GM18498 (cell line): ENCODE measurements around the gene SHANK2.

Source experiments
- ATAC-seq: cut with Tn5 transposase; IDR thresholded peaks from one replicate; pipeline ENCODE4 v1.9.1; 2021; ENCODE audit warnings: mild to moderate bottlenecking, moderate library complexity; ENCODE audit not compliant: unreplicated experiment

SHANK2 gene

DNA sequence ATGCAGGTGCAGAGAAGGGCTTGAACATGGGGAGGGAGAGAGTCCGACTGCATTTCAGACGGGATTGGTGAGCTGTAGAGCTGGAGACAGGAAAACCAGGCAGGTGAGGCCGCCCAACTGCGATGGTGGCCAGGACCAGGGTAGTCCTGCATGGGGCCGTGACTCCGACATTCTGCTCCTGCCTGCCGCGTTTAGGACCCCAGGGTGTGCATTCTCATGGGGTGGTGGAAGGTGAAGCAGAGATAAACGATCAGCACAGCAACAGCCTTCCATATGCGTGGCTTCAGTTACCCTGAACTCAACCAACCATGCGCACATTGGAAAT, 29.3 kb downstream of the SHANK2 start:
- no peak for ATAC-seq

DNA sequence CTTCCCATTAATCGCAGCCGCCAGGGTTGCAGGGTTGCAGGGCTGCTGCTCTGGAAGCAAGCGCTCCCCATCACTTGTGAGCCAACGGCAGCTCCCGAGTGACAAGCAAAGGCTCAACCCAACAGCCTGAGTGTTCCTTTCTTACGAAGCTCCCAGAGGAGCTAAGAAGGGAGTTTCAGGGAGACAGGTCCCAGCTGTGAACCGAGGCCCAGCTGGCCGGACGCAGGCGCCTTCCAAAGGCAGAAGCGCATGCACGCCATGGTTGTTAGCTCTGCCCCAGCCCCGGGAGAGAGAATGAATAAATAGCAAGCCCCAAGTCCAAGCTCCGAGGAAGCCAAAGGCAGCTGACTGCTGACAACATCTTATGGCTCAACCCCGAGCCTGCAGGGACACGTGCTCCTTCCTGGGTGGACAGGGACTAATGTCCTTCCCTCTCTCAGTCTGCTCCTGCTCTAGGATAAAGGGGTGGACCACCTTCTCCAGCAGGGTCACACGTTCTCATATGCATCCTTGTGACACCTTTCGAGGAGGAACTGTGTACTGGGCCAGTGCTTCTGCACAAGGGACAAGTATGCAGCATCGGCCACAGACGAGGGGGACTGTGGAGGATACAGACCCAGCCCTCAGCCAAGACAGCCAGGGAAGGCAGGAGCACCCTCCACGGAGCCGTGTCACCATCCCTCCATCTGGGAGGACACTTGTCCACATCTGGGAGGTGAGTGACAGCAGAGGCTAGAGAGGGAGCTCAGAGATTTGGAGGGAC, 29.9 kb downstream of the SHANK2 start:
- ATAC-seq = no peak

DNA sequence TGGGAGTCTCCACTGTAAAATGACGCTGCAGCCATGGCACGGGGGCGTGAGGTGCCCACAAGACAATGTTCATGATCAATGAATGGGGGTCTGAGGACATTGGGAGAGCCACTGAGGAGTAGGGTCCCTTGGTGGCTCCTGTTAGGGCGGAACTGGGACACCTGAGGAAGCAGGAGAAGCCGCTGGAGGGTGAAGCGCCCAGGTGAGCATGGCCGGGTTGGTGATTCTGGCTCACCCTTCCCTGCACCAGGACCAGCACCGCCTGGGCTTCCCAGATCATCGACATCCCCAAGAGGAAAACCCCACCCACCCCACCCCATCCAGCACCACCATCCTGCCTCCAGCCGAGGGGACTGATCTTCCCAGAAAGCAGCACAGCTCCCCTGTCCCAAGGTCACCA, 30.6 kb downstream of the SHANK2 start:
- no peak for ATAC-seq

DNA sequence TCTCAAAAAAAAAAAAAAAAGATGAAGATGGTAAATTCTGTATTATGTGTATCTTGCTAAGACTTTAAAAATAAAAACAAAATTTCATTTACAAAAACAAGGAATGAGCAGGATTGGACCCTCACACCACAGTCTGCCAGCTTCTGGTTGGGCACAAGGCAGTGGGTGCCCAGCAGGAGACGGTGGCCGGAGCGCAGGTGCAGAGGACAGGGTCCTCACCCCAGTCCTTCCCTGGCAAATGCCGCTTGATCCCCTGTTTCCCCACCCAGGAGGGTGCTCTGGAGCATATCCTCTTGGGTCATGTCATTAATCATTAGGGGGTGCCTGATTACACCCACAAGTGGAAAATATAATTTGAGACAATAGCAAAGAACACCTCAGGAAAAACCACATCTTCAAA, 31.2 kb downstream of the SHANK2 start:
- no peak for ATAC-seq

DNA sequence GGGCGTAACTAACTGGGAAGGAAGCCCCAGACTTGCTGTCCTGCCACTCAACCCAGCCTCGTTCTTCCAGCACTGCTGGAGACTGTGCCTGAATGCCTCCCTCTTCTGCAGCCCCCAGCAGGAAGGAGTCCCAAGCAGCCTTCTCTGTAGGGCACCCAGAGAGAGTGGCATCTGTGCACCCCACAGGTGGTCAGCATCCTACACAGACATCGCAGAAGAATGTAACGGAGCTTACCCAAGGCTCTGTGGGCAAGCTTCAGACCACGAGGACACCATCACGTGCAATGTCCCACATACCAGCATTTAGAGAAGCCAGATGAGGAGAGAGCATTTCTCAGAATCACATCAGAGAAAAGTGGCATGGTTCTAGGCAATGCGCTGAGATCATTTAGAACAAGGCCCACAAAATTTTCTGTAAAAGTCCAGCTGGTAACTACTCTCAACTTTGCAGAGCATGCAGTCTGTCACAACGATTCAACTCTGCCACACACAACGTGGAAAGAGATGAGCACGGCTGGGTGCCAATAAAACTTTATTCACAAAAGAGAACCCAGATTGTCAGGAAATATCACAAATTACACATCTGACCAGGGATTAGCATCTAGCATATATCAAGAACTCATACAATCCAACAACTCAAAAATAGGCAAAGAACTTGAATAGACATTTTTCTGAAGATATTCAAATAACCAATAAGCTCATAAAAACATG, 33.4 kb downstream of the SHANK2 start:
- ATAC-seq = no peak

DNA sequence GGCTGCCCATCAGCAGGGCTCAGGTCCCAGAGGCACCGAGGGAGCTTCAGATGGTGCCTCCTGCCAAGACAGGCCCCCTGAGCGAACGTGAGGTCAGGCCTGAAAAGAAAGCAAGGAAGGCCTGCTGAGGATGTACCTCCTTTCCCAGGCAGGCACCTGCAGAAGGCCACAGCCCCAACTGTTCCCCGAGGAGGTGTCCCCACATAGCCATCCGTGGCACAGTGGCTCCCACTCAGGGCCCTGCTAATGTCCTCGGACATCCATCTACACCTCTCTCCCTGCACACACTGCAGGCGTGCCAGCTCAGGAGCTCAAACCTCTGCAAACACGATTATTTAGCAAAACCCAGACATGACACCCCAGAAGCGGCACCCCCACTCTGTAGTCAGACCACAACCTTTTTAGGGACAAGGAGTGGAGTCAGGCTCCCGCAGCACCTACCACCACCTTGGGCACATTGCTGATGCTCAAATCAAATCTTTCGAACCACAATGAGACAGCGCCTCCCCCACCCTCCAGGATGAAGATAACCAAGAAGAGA, 36.9 kb downstream of the SHANK2 start:
- ATAC-seq = no peak

DNA sequence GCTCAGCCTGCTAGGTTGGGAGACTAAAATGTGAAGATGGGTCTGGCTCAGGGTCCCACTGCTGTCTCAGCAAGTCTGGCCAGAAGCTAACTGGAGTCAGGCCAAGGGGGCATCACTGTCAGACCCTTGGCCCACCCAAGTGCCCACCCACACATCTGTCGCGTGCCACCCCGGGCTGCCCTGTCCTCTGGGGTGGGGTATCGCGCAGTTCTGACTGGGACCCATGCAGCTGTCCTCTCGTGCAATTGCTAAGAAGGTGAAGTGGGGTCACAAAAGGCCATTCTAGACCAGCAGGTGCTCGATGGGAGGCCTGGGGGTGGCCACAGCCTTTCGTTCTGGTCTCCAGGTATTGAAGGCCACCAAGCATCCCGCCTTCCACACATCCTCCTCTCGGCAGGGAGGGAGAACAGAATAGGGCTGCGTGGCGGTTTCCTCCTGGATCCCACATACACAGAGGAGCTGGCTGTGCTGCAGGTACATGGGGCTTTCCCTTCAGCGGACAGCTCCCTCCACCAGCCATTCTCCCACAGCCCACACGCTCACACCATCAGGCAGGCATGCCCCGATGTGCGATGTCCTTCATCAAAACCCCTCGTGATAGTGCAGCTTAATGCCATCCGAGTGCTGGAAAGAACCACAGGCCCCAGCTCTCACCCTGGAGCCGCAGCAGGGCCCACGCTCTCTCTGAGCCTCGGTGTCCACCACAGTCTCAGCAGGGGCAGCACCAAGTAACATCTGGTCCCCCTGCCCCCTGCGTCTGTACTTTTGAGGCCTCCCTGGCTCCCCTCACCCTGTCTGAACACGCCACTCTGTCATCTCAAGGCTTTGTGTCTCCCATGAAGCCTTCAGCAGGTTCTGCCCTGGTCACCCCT, 37.6 kb downstream of the SHANK2 start:
- no peak for ATAC-seq

DNA sequence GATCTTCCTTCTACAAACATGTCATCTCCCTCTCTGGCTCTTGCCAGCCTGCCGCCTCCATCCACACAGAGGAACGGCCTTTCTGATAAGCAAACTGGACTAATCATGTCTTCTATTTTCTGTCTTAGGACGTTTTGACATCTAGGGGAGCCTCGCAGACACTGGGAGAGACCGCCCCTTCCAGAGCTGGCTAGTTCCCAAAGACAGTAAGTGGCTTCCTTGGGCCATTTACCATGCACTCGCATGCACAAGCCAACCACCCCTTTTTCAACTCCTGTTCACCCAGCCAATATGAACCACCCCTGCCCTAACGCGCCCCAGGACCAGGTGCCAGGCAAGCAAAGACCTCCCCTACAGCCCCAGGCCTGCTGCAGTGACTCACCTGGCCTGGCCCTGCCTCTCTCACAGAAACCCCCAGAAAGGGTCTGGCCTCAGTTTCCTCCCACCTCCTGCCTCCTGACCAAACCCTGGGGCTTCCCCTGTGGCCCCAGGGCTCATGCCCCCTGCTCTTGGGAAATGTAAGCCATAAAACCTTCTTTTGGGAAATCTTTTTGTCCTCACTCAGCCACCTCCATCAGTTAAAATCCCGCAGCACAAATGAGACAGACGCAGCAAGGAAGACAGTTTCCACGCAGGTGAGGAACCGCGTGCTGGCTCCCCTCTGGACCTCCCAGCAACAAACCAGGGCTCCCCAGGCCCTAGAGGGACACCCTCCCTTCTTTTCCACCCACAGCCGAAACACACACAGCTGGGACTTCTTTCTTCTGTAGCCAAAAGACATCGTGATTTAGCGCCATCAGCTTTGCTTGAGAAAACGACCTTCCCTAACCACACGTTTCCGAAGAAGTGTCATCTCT, 38.5 kb downstream of the SHANK2 start:
- no peak for ATAC-seq

DNA sequence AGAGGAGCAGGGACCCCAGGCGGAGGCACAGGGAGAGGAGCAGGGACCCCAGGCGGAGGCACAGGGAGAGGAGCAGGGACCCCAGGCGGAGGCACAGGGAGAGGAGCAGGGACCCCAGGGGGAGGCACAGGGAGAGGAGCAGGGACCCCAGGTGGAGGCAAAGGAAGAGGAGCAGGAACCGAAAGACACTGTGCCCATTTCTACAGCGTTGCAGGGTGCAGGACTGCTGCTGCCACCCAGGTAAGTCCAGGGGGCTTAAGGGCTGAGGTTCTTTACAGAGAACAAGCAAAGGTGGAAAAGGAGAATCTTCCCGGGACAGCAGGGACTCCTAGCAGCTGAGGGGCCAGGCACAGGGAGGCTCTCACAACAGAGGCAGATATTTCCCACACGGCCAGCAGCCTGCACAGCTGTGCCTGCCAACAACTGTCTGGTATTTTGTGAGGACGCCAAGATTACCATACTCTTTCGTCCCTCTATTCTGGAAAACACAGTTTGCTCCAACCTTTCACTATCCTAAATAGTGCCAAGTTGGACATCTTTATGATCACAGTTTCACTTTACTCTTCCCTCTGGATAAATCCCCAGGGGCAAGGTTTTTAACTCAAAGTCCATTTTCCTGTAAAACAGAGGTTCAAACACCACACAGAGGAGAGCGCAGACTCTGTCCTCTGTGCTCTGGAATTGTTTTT, 39.4 kb downstream of the SHANK2 start:
- no peak for ATAC-seq

DNA sequence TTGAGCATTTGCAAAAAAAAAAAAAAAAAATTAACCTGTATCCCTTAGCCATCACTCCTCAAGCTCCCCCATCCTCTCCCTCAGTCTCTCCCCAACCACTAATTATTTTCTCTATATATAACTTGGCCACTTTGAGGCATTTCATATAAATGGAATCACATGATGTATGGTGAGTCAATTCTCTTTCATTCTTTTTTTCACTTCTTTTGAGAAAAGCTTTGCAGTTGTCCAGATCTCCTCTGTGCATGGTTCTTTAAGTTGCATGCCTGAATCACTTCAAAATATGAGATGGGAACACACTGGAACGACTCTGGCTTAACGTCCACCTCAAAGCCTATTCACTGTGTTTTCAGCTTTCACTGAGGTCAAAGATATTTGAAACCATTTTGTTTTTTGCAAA, 40.7 kb downstream of the SHANK2 start:
- no peak for ATAC-seq

DNA sequence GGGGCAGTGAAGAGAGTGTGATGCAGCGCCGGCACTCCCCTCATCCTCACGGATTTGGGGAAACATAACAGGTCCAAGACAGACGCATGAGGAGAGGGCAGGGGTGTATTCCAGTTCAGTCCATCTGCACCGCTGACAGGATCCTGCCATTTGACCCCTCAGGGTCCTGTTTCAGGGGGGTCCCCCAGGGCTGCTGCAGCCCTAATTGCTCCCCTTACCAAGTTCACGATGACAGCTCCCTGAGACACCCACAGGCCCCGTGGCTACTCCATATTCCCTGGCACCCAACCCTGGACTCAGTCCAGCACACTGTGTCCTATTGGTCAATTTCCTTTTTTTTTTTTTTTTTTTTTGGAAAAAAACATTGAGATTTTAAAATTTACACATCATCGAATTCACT, 41.5 kb downstream of the SHANK2 start:
- no peak for ATAC-seq

DNA sequence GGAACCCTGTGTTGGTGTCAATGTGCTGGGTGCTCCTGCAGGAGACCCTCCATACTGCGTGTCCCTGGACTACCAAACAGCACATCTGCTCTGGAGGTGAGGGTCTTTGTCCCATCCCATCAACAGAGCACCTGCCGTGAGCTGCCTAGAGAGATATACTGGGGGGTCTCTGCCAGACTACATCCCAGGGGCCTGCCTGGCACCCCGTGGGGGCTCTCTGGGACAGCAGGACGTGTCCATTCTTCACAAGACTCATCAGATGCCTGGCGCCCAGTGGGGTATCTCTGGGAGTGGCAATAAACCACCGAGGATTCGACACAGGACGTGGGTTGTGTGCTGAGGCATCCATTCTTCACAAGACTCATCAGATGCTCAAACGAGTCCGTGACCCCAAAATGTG, 42.7 kb downstream of the SHANK2 start:
- ATAC-seq = no peak

DNA sequence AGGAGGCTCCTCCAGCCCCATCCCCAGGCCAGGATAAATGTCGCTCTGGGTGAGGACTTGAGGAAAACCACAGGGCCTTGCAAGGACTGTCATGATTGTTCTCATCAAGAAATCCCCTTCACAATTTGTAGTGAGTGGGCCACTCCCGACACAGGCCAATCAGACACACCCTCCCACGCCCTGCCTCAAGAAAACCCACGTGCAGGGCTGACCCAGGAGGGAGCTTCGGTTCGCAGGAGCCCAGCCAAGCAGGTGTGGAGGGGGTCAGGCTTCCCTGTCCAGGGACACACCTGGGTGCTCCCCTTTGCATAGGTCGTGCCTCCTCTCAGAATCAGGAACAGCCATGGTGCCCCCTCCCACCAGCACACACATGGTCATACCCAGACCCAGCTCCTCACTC, 43.2 kb downstream of the SHANK2 start:
- no peak for ATAC-seq

DNA sequence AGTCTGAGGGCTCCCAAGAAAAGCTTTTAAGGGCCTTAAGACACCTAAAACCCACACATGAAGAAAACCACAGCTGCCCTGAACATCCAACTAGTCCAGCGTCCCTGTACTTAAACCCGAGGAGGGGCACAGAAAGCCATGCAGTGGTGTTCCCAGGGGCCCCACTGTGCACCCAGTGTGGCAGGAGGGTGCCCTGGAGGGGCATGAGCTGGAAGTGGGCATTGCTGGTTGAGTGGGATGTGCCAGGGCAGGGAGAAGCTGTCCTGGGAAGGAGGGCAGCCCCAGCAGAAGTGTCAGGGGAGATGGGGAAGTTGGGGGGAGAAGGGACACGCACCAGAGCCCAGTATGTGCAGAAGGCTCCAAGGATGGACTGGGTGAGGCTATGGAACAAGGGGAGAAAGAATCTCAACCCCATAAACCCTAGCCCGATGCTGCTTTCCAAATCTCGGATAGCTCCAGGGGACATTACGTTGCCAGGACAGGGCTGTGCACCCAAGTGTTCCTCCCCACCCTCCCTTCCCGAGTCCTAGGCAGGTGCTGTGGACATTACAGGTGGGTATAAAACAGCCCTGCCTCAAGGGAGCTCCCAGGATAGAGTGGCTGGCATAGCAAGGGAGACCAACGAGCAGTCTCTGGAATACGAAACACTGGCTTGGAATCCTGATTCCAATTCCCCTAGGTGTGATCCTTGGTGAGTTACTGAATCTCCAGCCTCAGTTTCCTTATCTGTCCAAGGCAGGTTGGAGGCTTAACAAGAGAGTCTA, 44.2 kb downstream of the SHANK2 start:
- no peak for ATAC-seq

DNA sequence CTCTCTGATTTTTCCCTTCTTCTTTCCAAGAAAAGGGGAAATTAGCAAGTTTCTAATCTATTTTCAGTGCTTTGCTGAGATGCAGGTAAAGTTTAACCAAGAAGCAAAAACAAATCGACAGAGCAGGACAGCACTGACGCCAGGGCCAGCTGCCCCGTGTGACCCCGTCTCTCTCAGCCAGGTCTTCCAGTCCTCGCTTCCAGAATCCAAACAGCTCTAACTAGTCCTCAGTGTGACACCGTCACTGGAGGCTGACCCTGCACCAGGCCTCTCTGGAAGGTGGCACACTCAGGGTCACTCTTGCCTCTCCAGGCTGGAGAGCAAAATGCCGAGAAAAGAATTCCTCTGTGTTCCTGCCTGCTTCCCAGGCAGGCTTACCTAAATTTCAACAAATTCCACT, 44.8 kb downstream of the SHANK2 start:
- ATAC-seq = no peak

DNA sequence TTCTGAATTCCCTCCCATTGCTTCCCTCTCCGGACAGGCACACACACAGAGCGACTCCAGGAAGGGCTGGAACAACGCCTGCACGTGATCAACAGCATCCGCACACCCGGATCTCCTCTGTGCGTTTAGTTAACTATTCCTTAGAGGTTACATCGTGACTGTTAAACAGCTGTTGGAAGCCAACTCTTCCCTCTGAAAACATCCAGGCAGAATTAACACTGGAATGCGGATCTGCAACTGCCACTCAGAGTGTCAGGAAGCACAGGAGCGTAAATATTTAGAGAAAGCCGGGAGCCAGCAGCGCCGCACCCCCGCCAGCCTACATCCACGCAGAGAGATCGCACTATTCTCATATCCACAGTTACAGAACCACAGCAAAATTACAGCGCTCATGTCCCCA, 46.2 kb downstream of the SHANK2 start:
- ATAC-seq = no peak

DNA sequence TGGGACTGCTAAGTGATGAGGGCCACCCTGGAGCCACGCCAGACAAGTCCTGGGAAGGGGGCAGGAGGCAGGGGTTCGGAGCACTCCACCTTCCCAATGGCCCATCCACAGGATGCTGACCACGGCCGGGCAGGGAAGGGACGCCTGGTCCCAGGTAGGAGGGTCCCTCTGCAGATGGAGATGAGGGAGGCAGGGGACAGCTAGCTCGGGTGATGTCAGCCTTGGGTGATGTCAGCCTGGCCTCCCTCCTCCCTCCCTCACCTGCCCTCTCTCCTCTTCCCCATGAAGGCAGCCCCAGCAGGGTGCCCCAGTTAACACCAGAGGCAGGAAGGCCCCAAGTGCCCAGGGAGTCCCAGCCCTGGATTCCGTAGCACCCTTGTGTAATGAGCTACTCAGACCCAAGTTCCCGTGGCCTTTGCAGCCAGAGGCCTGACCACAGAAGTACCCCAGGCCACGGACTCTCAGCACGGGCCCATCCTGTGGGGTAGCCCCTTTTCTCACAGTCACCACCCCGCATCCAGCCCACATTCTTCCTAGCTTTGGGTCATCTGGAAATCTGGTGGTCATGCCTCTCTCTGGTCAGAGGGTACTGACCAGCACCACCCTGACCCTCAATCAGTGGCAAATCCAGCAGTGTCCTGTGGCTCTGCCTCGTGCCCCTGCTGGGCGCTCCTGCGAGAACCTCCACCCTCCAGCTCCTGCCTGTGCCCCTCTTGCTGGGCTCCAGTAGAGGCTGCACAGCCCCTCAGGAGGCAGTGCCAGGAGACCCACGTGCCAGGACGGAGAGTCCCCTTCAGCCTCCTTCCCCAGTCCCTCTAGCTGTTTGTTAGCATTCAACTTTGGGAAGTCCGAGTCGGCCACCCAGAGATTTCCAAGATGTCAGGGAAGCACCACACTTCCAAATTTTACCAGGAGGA, 47.4 kb downstream of the SHANK2 start:
- ATAC-seq = no peak

DNA sequence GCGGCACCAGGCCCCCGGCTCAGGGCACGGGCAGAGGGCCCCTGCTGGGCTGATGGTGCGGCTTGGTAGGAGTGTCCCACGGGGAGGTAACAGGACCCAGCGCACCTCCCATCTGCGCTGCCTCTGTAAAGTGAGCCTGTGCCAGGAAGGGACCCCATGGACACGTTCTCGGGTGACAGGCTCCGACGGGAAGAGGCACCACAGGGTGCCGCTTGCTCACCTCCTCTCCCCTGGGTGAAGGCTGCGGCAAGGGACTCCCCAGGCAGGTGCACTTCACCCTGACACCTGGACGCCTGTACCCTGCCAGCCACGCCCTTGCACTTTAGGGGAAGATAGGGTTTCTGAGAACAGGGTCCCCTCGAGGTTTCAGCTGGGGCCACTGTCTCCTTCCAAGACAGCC, 48.1 kb downstream of the SHANK2 start:
- ATAC-seq = no peak
